SK-N-SH (cell line): ENCODE measurements around the gene SLC22A2. TPM values are rescaled to one million over a fixed set of nuclear protein-coding genes. Genes with fewer than 3 reads are reported as not detected.

Experiments
- CTCF ChIA-PET: fragments of 300-600, 350-600 bp; formaldehyde crosslinking; extraction: SDS; loops from one replicate; lab custom pipeline; 2021; lab: Yijun Ruan, JAX
- POLR2A ChIA-PET: fragments of 350-600 bp; sonication (Branson Sonifier 250); formaldehyde crosslinking; extraction: SDS; loops from one replicate; lab custom pipeline; 2020; ENCODE audit warnings: antibody characterized with exemption, inconsistent platforms; lab: Yijun Ruan, JAX
- DNase-seq: peaks from one replicate; pipeline ENCODE4 v3.0.0; 2012
- H2AFZ ChIP-seq: fragments of 200-600 bp; sonication (generic); 2 replicates; pipeline ENCODE4 v1.8.1; 2016; ENCODE audit warnings: antibody characterized with exemption, mild to moderate bottlenecking, low read depth
- H3F3A ChIP-seq: fragments of 200-600 bp; sonication (generic); replicated peaks from 2 replicates; pipeline ENCODE3; 2016; ENCODE audit warnings: antibody characterized with exemption, mild to moderate bottlenecking; ENCODE audit not compliant: insufficient read depth
- H3K27ac ChIP-seq, 2 experiments: fragments of 200-500 bp in 1 of 2; fragments of 200-600 bp in 1 of 2; sonication (Bioruptor generic) in 1 of 2; sonication (generic), shearing (Covaris generic) in 1 of 2; 2 replicates each; pipeline versions ENCODE4 v1.5.1 to v1.6.1; 2014 to 2016; ENCODE audit warnings: low read depth in 2 of 2, inconsistent platforms in 1 of 2, low read length in 1 of 2, mild to moderate bottlenecking in 1 of 2, mixed read lengths in 1 of 2
- H3K27me3 ChIP-seq: fragments of 200-600 bp; sonication (generic), shearing (Covaris generic); 2 replicates; pipeline ENCODE4 v1.6.1; 2016; ENCODE audit warnings: mixed run types; ENCODE audit not compliant: insufficient read depth
- H3K36me3 ChIP-seq, 2 experiments: fragments of 200-500 bp in 1 of 2; fragments of 200-600 bp in 1 of 2; sonication (Bioruptor generic) in 1 of 2; sonication (generic) in 1 of 2; replicated peaks in 1 of 2; 2 replicates each; pipeline versions ENCODE3 to v1.5.1; 2014 to 2016; ENCODE audit warnings: low read length in 1 of 2, mild to moderate bottlenecking in 1 of 2; ENCODE audit not compliant: insufficient read depth in 2 of 2, control insufficient read depth in 1 of 2
- H3K4me1 ChIP-seq, 2 experiments: fragments of 200-500 bp in 1 of 2; fragments of 200-600 bp in 1 of 2; sonication (Bioruptor generic) in 1 of 2; sonication (generic), shearing (Covaris generic) in 1 of 2; 2 replicates each; pipeline versions ENCODE4 v1.5.1 to v1.6.1; 2014 to 2016; ENCODE audit warnings: low read depth in 1 of 2, low read length in 1 of 2, mixed run types in 1 of 2; ENCODE audit not compliant: insufficient read depth in 2 of 2, control insufficient read depth in 1 of 2
- H3K4me2 ChIP-seq: fragments of 200-600 bp; sonication (generic), shearing (Covaris generic); 2 replicates; pipeline ENCODE4 v1.6.1; 2017; ENCODE audit warnings: mixed run types
- H3K4me3 ChIP-seq, 2 experiments: fragments of 200-500 bp in 1 of 2; fragments of 200-600 bp in 1 of 2; sonication (Bioruptor generic) in 1 of 2; sonication (generic), shearing (Covaris generic) in 1 of 2; 2 replicates each; pipeline versions ENCODE4 v1.5.1 to v1.8.1; 2014 to 2016; ENCODE audit warnings: low read depth in 2 of 2, inconsistent platforms in 1 of 2, low read length in 1 of 2, mild to moderate bottlenecking in 1 of 2, mixed read lengths in 1 of 2, moderate library complexity in 1 of 2
- H3K79me2 ChIP-seq: fragments of 200-600 bp; sonication (generic); 2 replicates; pipeline ENCODE4 v1.8.1; 2017; ENCODE audit warnings: mild to moderate bottlenecking; ENCODE audit not compliant: insufficient read depth
- H3K9ac ChIP-seq: fragments of 200-600 bp; sonication (generic); 2 replicates; pipeline ENCODE4 v1.6.1; 2017; ENCODE audit warnings: mixed run types
- H3K9me2 ChIP-seq: fragments of 200-600 bp; sonication (generic); 2 replicates; pipeline ENCODE4 v1.6.1; 2017; ENCODE audit warnings: mixed run types
- H3K9me3 ChIP-seq: fragments of 200-600 bp; sonication (generic); 2 replicates; pipeline ENCODE4 v1.6.1; 2017; ENCODE audit warnings: mixed run types, mild to moderate bottlenecking, moderate library complexity
- H4K20me1 ChIP-seq: fragments of 200-600 bp; sonication (generic); 2 replicates; pipeline ENCODE4 v1.6.1; 2017; ENCODE audit warnings: mild to moderate bottlenecking, mixed run types; ENCODE audit not compliant: insufficient read depth
- ELF1 ChIP-seq: IDR thresholded peaks from 2 replicates; pipeline ENCODE4 v1.4.0; 2012
- EP300 ChIP-seq, 2 experiments: IDR thresholded peaks; 2 replicates each; pipeline versions ENCODE4 v1.4.0 to v1.6.1; 2012; ENCODE audit warnings: borderline replicate concordance in 1 of 2, low read depth in 1 of 2, low read length in 1 of 2
- EZH2phosphoT487 ChIP-seq: fragments of 200-600 bp; sonication (generic); IDR thresholded peaks from 2 replicates; pipeline ENCODE4 v1.6.1; 2017; ENCODE audit warnings: low read depth, mixed run types, mild to moderate bottlenecking, antibody characterized with exemption, moderate library complexity, borderline replicate concordance
- FOXM1 ChIP-seq: IDR thresholded peaks from 2 replicates; pipeline ENCODE4 v1.4.0; 2012; ENCODE audit warnings: low read depth, mild to moderate bottlenecking
- GABPA ChIP-seq: IDR thresholded peaks from 2 replicates; pipeline ENCODE4 v1.4.0; 2012; ENCODE audit warnings: low read depth, mild to moderate bottlenecking
- GATA2 ChIP-seq: sonication (generic); formaldehyde crosslinking; IDR thresholded peaks from 2 replicates; pipeline ENCODE4 v1.5.0; 2020; ENCODE audit warnings: mild to moderate bottlenecking, missing genetic modification reagents
- IRF3 ChIP-seq: fragments of 150-350 bp; IDR thresholded peaks from 2 replicates; pipeline ENCODE4 v1.6.1; 2016; ENCODE audit warnings: mild to moderate bottlenecking, low read depth, low read length
- JUND ChIP-seq: IDR thresholded peaks from 2 replicates; pipeline ENCODE4 v1.4.0; 2012
- MEF2A ChIP-seq: IDR thresholded peaks from 2 replicates; pipeline ENCODE4 v1.4.0; 2012; ENCODE audit warnings: low read depth, borderline replicate concordance
- MXI1 ChIP-seq: IDR thresholded peaks from 2 replicates; pipeline ENCODE4 v1.6.1; 2012; ENCODE audit warnings: mild to moderate bottlenecking, low read depth, low read length, improper control_type of control experiment
- NRF1 ChIP-seq: IDR thresholded peaks from 2 replicates; pipeline ENCODE4 v1.6.1; 2012; ENCODE audit warnings: low read depth, mild to moderate bottlenecking, low read length
- PBX3 ChIP-seq: IDR thresholded peaks from 2 replicates; pipeline ENCODE4; 2012
- POLR2AphosphoS5 ChIP-seq: IDR thresholded peaks from 2 replicates; pipeline ENCODE4 v1.6.1; 2012; ENCODE audit warnings: low read depth, low read length
- RCOR1 ChIP-seq: fragments of 150-350 bp; IDR thresholded peaks from 2 replicates; pipeline ENCODE4 v1.6.1; 2017; ENCODE audit warnings: antibody characterized with exemption, low read length
- RFX5 ChIP-seq: IDR thresholded peaks from 2 replicates; pipeline ENCODE4 v1.6.1; 2012; ENCODE audit warnings: mild to moderate bottlenecking, improper control_type of control experiment, low read length
- RXRA ChIP-seq: IDR thresholded peaks from 2 replicates; pipeline ENCODE4 v1.4.0; 2012; ENCODE audit warnings: low read depth, mild to moderate bottlenecking, borderline replicate concordance
- SMC3 ChIP-seq: IDR thresholded peaks from 2 replicates; pipeline ENCODE4 v1.6.1; 2012; ENCODE audit warnings: low read depth, low read length, improper control_type of control experiment
- TCF12 ChIP-seq: IDR thresholded peaks from 2 replicates; pipeline ENCODE4 v1.4.0; 2012
- USF1 ChIP-seq: IDR thresholded peaks from 2 replicates; pipeline ENCODE4 v1.4.0; 2012; ENCODE audit warnings: low read depth, borderline replicate concordance
- YY1 ChIP-seq: IDR thresholded peaks from 2 replicates; pipeline ENCODE4 v1.4.0; 2012; ENCODE audit warnings: low read depth, mild to moderate bottlenecking
- ZBTB33 ChIP-seq: IDR thresholded peaks from 2 replicates; pipeline ENCODE4 v1.4.0; 2012; ENCODE audit warnings: low read depth, borderline replicate concordance
- whole genome bisulfite sequencing: methylation state at CpG from one replicate; pipeline ENCODE4 v1.1.6; 2017; ENCODE audit warnings: low lambda C conversion rate; 5-methylcytosine and 5-hydroxymethylcytosine counted together
- polyA plus RNA-seq, 3 experiments: library from polyadenylated mRNA; depleted of rRNA; stranded (reverse); fragments of >200 nt; gene quantifications; 2 replicates each; pipeline ENCODE4 v1.2.3, GENCODE V29; 2012

SLC22A2 gene
- polyA plus RNA-seq, 1 of the 3 experiments (the other 2 are of a cell fraction), result not detected

DNA sequence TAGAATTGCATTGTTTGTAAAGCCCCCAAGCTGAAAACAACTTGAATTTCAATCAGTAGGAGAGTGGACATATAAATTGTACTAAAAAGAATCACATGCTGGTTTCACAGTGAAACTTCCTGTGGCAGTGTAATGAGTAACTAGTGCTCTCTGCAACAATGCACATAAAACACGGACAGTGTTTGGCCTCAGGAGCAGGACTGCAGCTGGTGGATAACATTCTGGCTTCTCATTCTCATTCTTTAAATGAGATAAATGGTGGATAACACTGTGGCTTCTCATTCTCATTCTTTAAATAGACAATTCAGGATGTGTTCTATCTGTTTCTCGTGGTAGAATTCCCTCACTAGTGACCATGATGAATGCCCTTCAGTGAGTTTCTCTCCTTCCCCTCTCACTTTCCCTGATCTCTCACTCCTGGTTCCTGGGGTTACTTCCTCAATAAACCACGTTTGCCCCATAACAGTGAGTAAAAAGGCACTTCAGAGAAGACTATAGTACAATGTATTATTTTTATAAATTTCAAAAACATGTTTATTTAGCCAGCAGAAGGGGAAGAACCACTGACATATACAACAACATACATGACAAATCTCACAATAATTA, 59.9 kb downstream of the SLC22A2 start:
- Histone ChIP-seq H3F3A (no peaks in the 10 kb centered on the region), H3K27me3 (no peaks in the 10 kb centered on the region; the same call in 1 of the 2 replicates), H3K9me2 (no peaks in the 10 kb centered on the region; the same call in 1 of the 2 replicates), H3K4me3 (no peak overlapping the region), H2AFZ (no peak overlapping the region), H3K36me3 (no peaks in the 10 kb centered on the region), H3K4me1 (no peaks in the 10 kb centered on the region), H3K4me2 (no peak overlapping the region), H3K79me2 (no peaks in the 10 kb centered on the region), H4K20me1 (no peaks in the 10 kb centered on the region), H3K9ac (no peak overlapping the region), H3K27ac (no peak overlapping the region), H3K9me3 (no peaks in the 10 kb centered on the region)
- 0% methylated on average over 3 of the region's 3 CpGs for WGBS
- no peak for TF ChIP-seq SMC3
- no peak for TF ChIP-seq USF1
- TF ChIP-seq MXI1, result no peak
- TF ChIP-seq EZH2phosphoT487, result no peak
- no peak for TF ChIP-seq IRF3
- TF ChIP-seq GABPA, result no peak
- no peak for TF ChIP-seq TCF12
- no peak for TF ChIP-seq RXRA
- no peak for TF ChIP-seq PBX3
- TF ChIP-seq POLR2AphosphoS5, result no peak
- no peak for TF ChIP-seq GATA2 (CRISPR knock-in tag)
- no peak for TF ChIP-seq FOXM1
- TF ChIP-seq EP300 (IDR thresholded peaks at IDR 0.05; ENCODE audit: borderline replicate concordance in 1 of 2, low read depth in 1 of 2, low read length in 1 of 2), result no peak
- TF ChIP-seq RFX5, result no peak
- no peak for TF ChIP-seq MEF2A
- CTCF ChIA-PET, result no interaction called here
- POLR2A ChIA-PET, result no interaction called here
- no peak for DNase-seq

DNA sequence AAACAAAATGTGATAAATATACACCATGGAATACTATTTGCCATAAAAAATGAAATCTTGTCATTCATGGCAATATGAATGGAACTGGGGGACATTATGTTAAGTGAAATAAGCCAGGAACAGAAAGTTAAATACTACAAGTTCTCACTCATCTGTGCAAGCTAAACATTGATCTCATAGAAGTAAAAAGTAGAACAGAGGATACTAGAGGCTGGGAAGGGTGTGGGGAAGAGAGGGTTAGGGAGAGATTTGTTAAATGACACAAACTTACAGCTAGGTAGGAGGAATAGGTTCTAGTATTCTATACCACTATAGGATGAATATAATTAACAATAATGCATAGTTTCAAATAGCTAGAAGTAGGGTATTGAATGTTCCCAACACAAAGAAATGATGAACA, 61.0 kb downstream of the SLC22A2 start:
- H3F3A ChIP-seq, result no peaks in the 10 kb centered on the region
- CTCF ChIA-PET, result no interaction called here
- no peaks in the 10 kb centered on the region; the same call in 1 of the 2 replicates for H3K9me3 ChIP-seq
- no peaks in the 10 kb centered on the region; the same call in 1 of the 2 replicates for H3K27me3 ChIP-seq
- no peaks in the 10 kb centered on the region for H3K79me2 ChIP-seq
- no peaks in the 10 kb centered on the region for H3K4me1 ChIP-seq
- POLR2A ChIA-PET, result no interaction called here
- H3K4me3 ChIP-seq, result no peak overlapping the region
- H3K36me3 ChIP-seq, result no peaks in the 10 kb centered on the region
- no peak for DNase-seq
- H2AFZ ChIP-seq, result no peak overlapping the region
- no peaks in the 10 kb centered on the region; the same call in 1 of the 2 replicates for H3K9me2 ChIP-seq
- no peak overlapping the region for H3K9ac ChIP-seq
- TF ChIP-seq NRF1 (no peak), ZBTB33 (no peak), TCF12 (no peak), RCOR1 (no peak), EP300 (IDR thresholded peaks at IDR 0.05; ENCODE audit: borderline replicate concordance in 1 of 2, low read depth in 1 of 2, low read length in 1 of 2) (no peak), YY1 (no peak), GATA2 (CRISPR knock-in tag) (no peak), ELF1 (no peak), JUND (no peak)
- no peak overlapping the region for H3K27ac ChIP-seq
- no peaks in the 10 kb centered on the region for H4K20me1 ChIP-seq
- H3K4me2 ChIP-seq, result no peak overlapping the region
